H54 (cell line): ENCODE results near the gene NPAS1.
A peak's percentile ranks its signal among the peaks of the same experiment; 100 is the strongest.

Experiments
- DNase-seq: peaks from one replicate; pipeline ENCODE4 v3.0.0; 2011; ENCODE audit warnings: low spot score, mixed read lengths; ENCODE audit not compliant: insufficient read length
- FAIRE-seq: peaks from 3 replicates; lab custom pipeline; 2011; peaks lifted over from hg19 to GRCh38; lab: Jason Lieb, UNC
- POLR2A ChIP-seq: IDR thresholded peaks from 2 replicates; pipeline ENCODE4 v1.6.1; 2011; ENCODE audit warnings: low read depth, mild to moderate bottlenecking, low read length

The NPAS1 gene

DNA sequence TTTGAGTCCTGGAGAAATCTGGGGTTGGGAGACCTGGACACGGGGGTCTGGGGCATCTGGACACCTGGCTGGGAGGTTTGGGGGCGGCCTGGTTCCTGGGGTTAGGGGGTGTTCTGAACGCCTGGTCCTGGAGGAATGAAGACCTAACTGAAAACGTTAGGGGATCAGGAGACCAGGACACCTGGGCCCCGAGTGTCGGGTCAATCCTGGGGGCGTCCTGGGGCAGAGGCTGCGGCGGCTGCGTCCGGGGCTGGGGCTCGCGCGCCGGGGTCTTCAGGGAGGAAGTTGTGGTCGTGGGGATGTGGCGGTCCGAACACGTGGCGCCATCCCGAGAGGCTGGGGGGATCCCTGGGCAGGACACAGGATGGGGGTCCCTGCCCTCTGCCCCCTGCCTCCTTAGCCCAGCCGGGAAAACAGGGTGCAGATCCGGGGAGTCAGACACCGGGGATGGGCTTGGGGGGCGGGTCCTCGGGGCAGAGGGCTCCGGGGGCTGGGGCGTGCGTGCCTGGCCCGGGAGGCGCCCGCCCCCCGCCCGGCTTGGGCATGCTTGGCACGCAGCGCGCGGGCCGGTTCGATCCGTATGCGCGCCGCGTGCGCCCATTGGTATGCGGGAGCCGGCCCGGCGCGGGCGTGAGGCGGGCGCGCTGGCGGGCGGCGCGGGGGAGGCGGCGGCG, 632 bp downstream of the NPAS1 start:
- TF ChIP-seq POLR2A: no peak
- FAIRE-seq: no peak
- no peak for DNase-seq

DNA sequence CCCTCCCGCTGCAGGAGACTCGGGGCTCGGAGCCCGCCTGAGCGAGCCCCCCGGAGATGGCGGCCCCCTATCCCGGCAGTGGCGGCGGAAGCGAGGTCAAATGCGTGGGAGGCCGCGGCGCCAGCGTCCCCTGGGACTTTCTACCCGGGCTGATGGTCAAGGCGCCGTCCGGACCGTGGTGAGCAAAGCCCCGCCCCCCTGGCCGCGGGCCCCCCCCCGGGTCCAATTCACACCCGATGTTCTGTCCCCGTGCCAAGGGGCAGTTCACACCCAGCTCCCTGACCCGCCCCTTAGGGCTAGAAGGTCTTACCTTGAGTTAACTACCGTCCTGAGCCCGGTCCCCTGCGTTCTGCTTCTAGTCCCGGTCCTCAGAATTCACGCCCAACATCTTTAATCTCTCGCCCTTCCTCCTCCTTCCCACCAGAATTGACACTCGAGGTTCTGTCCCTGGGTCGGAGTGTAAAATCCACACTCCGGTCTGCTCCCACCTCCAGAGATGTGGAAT, 1.4 kb downstream of the NPAS1 start:
- FAIRE-seq: no peak
- no peak for DNase-seq
- no peak for TF ChIP-seq POLR2A

DNA sequence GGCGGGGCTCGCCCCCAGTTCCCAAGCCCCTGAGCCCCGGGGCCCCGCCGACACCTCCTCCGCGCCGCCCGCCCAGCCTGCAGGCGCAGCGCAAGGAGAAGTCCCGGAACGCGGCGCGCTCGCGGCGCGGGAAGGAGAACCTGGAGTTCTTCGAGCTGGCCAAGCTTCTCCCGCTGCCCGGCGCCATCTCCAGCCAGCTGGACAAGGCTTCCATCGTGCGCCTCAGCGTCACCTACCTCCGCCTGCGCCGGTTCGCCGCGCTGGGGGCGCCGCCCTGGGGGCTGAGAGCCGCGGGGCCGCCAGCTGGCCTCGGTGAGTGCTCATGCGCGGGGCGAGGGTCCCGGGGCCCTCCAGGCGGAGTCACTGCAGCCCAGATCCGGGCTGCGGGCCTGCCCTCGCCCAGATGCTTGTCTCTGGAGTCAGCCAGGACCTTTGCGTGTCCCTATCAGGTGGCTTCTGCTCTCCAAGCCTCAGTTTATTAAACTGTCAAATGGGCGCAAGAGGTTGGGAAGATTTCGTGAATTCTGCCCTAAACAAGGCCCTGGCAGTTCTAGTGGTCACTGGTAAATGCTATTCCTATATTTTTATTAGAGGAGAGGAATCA, 2.0 kb downstream of the NPAS1 start:
- FAIRE-seq (no peak), DNase-seq (no peak)
- no peak for TF ChIP-seq POLR2A

DNA sequence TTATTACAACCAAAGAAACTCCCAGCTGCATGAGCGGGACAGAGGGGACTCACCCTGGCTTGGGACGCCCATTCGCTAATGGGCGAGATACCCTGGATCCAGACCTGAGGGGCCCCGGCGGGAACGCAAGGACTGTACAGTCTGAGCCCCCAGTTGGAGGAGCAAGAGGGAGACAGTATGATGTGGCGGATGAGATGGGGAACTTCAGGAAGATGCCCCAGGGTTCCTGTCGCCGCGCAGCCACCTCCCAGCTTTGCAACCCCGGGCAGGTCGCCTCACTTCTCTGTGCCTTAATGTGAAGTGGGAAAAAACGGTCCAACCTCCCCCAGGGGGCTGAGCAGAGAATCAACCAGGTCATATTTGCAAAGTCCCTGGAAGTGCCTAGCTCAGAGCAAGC, 2.5 kb downstream of the NPAS1 start:
- TF ChIP-seq POLR2A: no peak
- FAIRE-seq (no peak), DNase-seq (no peak)

DNA sequence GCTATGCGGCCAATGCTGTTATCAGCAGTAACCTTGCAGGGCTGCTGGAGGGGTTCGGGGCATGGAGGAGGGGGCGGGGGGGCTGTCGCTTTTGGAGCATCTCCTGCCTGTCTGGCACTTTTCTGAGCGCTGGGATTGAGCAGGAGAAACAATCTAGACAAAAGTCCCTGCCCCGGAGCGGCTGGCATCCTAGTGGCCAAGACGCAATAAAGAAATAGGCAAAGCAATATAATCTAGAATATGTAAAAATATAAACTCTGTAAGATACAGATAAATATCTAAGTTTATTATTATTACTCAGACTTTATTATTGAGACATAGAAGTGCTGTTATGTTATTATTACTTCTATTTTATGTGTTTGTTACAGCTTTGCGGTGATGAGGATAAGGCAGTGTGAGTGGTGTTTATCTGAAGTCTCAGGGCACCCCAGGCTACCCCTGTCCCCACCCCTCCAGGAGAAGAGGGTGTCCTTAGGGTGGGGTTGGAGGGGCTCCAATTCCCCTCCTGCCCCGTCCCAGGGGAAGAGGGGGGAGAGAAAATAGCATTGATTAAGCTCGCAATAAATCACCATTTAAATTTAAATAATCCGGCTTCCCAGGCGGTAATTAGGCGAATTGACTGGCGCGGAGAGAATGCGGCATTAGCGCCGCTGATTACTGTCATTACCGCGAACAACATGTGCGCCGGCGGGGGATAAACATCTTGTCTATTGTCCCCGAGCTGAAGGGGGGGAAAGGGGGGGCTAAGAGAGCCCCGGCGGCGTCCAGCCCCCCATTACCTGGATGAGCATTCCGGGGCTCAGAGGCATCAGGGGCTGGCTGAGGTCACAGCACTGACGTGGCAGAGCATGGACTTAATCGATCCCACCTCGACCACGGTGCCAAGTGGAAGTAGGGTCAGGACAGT, 3.2 kb downstream of the NPAS1 start:
- TF ChIP-seq POLR2A: no peak
- no peak for DNase-seq
- FAIRE-seq: no peak

DNA sequence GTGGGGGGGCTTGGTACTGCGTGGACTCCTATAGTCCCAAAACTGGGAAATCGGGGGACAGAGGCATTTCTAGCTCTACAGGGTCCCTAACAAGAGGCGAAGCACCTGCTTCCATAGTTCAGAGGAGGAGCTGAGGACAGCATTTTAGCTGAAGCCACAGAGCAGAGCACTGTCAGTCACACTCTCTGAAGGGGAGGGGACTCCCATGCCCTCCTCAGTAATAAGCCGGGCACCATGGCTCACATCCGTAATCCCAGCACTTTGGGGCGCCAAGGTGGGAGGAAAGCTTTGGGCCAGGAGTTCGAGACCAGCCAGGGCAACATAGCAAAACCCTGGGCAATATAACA, 3.8 kb downstream of the NPAS1 start:
- DNase-seq (no peak), FAIRE-seq (no peak)
- TF ChIP-seq POLR2A: no peak

DNA sequence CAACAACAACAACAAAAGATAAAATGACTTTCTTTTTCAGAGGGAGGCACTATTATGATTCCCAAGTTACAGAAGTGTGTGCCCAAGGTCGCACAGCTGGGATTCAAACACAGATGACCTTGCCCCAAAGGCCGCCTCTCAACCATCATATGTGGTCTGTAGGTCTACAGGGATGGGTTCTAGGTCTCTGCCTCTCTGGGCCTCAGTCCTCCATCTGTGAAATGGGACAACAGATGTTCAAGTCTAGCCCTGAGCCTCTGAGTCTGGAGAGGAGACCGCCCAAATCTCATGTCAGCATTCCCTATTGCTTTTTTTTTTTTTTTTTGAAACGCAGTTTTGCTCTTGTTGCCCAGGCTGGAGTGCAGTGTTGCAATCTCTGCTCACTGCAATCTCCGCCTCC, 4.9 kb downstream of the NPAS1 start:
- TF ChIP-seq POLR2A: no peak
- DNase-seq (no peak), FAIRE-seq (no peak)

DNA sequence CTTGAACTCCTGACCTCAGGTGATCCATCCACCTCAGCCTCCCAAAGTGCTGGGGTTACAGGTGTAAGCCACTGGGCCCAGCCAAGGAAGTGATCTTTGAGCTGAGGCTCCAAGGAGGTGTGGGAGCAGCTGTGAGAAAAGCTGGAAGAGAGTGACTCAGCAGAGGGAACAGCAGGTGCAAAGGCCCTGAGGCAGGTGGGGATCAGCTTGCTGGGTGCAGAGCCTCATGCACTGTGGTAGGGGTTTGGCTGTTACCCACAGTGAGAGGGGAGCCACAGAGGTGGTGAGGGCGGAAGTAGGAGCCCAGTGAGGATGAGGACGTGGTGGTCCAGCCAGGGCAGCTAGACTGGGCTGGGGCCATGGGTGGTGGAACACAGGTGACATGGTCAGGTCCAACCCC, 6.5 kb downstream of the NPAS1 start:
- no peak for DNase-seq
- FAIRE-seq: no peak
- TF ChIP-seq POLR2A: no peak

DNA sequence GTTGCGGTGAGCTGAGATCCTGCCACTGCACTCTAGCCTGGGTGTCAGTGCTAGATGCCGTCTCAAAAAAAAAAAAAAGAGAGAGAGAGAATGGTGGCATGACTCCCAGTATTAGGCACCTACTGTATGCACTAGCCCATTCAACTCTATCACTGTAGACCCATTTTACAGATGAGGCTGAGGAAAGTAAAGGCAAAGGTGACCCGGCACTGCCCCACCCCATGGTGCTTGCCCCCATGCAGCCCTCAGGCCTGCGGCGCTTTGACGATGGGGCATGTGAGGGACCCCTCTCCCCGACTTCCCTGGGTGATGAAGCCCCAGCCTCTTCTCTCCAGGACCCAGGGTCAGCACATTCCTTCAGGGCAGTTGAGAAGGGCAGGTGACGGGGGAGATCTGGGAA, 7.3 kb downstream of the NPAS1 start:
- DNase-seq: no peak
- no peak for FAIRE-seq
- TF ChIP-seq POLR2A: no peak

DNA sequence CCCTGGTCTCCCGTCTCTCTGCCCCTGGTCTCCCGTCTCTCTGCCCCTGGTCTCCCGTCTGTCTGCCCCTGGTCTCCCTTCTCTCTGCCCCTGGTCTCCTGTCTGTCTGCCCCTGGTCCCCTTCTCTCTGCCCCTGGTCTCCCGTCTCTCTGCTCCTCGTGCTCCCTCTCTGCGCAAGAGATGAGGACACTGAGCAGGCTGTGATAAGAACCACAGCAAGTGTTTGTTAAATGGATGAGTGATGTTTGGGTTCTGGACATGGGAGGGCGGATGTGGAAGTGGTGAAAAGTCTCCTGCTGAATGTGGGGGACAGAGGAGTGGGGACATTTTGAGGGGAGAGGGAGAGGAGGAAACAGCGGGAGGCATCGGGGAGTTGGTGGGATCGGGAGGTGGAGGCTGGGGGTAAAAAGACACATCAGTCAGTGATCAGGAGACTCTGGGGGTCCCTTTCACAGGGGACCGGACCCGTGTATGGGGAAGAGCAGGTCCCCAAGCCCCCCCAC, 8.0 kb downstream of the NPAS1 start:
- TF ChIP-seq POLR2A: no peak
- FAIRE-seq (no peak), DNase-seq (no peak)

DNA sequence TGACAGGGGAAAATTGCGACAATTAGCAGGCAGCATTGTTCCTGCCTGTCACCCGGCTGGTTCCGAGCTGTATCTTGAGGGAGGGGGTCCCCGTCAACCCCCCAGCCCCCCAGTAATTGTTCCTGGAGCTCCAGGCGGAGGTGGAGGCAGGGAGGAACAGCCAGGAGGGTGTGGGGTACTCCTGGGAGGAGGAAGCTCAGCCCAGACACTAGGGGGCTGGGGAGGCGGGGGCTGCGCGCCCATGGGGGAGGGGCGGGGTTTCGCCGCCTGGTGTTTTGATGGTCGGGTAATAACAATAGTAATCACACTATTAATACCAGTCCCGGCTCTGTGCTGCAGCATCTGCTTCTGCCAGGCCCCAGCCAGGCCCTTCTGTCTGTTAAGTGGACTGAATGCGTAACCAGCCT, 8.6 kb downstream of the NPAS1 start:
- no peak for DNase-seq
- no peak for TF ChIP-seq POLR2A
- no peak for FAIRE-seq

DNA sequence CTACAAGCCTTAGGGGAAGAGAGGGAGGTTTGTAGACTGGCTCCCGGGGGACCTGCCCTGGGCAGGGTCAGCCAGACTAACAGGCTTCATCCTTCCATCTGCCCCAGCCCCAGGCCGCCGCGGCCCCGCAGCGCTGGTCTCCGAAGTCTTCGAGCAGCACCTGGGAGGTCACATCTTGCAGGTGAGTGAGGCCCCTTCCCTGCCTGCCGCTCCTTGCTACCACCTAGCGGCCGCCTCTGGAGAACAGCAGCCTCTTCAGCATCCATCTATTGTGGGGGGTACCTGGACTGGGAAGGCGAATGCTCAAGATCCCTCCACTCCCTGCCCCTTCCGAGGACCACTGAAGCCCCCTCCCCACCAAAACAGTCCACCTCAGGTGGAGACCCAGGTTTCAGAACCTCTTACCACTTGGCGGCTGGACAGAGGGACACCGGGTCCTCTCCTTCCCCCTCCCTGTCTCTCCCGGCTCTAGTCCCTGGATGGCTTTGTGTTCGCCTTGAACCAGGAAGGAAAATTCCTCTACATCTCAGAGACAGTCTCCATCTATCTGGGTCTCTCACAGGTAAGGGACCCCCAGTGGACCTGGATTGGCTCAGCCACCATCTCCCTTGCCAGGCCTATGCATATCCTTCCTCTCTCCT, 12.7 kb downstream of the NPAS1 start:
- FAIRE-seq: no peak
- TF ChIP-seq POLR2A: no peak
- DNase-seq: no peak

DNA sequence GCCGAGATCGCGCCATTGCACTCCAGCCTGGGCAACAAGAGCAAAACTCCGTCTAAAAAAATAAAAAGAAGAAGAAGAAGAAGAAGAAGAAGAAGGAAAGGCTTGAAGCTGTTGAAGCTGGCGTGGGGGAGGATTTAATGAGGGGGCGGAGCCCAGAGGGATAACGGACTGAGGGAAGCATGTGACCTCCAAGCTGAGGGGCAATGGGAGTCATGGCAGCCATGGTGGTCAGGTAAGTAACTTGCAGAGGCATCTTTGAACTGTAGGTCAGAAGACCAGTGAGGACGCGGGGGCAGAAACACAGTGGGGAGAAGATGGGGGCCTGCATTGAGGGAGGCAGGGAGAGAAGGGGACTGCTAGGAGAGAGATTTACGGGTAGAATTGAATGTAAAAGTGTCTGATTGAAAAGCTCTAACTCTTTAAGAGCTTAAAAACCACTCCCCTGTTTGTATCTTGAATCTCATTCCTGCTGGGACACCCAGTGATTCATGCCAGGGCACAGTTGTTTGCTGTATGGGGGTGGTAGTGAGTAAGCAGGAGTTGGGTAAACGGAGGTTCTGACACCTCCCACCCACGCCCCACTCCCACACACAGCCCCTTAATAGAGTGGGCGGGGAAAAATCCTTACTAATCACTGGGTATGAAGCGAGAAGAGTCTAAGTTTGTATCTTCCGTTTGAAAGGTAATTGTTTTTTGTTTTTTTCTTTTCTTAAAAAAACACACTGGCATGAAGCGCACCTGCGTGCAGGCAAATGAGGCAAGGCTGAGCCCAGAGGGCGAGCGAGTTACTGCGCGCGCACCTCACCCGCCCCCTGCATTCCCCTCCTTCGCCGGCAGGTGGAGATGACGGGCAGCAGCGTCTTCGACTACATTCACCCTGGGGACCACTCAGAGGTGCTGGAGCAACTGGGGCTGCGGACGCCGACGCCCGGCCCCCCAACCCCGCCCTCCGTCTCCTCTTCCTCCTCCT, 15.8 kb downstream of the NPAS1 start:
- TF ChIP-seq POLR2A: no peak
- DNase-seq: peak; percentile 86
- FAIRE-seq: no peak
